ENCODE data around the gene CNOT6L. TPM values are rescaled to one million over a fixed set of nuclear protein-coding genes. Genes with fewer than 3 reads are reported as not detected.

The CNOT6L gene
- total RNA-seq, 2 donors from 2014 or later, result 26.0 to 37.1 TPM

DNA sequence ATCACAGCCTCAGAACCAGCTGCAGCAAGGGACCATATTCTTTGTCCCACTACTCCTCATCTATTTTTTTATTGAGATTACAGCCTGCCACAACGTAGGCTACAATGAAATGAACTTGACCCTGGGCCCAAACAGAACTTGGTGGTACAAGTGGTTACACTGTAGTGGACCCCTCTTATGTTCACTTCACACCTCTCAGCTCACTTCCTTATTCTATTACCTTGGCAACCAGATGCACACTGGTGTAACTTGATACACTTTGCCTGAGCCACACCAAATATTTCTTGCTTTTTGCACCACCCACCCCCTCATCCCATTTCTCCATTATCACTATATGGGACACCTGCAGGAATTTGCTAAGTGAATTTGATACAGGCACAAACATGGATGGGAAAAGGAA, 107.7 kb downstream of the CNOT6L start:
- WGBS, 2 experiments (ENCODE audit: insufficient coverage in 1 of 2, insufficient read length in 1 of 2), result 76% methylated on average over 1 of the region's 1 CpG; no CpG with 5 or more reads in 1 of the 2 experiments
- Mint-ChIP-seq H3K27ac (no peak overlapping the region), H3K36me3 (ENCODE audit: low read depth) (no peaks in the 10 kb centered on the region), H3K4me1 (no peaks in the 10 kb centered on the region), H3K27me3 (ENCODE audit: insufficient read depth) (no peaks in the 10 kb centered on the region), H3K9me3 (no peaks in the 10 kb centered on the region), H3K4me3 (no peak overlapping the region)
- Histone ChIP-seq H3K9ac (ENCODE audit: extremely low read depth, low read length, poor library complexity, severe bottlenecking) (no peak overlapping the region), H3K9me3 (ENCODE audit: control insufficient read depth, low read length) (no peaks in the 10 kb centered on the region), H3K4me3 (ENCODE audit: low read length) (no peak overlapping the region), H3K4me1 (ENCODE audit: control insufficient read depth, insufficient read depth, low read length) (peaks cover 3% of the 10 kb centered on the region), H3K36me3 (ENCODE audit: control insufficient read depth, insufficient read depth, low read length) (no peaks in the 10 kb centered on the region), H3K27me3 (ENCODE audit: control insufficient read depth, insufficient read depth, low read length, poor library complexity, severe bottlenecking) (no peaks in the 10 kb centered on the region), H3K27ac (ENCODE audit: low read depth, low read length) (no peak overlapping the region)
- no peak for DNase-seq
- TF ChIP-seq, protein P1, sequence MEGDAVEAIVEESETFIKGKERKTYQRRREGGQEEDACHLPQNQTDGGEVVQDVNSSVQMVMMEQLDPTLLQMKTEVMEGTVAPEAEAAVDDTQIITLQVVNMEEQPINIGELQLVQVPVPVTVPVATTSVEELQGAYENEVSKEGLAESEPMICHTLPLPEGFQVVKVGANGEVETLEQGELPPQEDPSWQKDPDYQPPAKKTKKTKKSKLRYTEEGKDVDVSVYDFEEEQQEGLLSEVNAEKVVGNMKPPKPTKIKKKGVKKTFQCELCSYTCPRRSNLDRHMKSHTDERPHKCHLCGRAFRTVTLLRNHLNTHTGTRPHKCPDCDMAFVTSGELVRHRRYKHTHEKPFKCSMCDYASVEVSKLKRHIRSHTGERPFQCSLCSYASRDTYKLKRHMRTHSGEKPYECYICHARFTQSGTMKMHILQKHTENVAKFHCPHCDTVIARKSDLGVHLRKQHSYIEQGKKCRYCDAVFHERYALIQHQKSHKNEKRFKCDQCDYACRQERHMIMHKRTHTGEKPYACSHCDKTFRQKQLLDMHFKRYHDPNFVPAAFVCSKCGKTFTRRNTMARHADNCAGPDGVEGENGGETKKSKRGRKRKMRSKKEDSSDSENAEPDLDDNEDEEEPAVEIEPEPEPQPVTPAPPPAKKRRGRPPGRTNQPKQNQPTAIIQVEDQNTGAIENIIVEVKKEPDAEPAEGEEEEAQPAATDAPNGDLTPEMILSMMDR (conservative IDR thresholded peaks at IDR 0.05), result no peak

DNA sequence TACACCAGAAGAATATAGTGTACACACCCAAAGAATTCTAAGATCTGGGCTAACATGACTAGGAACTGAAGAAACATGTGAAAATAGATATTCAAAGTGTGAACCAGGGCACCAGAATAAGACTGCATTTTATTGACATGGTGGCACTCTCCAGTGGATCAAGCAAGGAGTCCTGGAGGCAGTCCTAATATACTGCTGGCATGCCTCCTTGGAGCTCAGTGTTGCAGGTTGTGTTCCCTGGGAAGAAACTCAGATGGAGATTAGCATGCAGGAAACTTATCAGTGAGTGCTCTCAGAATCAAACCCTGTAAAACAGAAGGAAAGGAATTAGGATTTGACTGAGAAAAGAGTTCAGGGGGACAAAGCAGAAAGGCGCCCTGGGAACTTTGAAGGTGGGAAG, 108.5 kb downstream of the CNOT6L start:
- no peaks in the 10 kb centered on the region for H3K9me3 Mint-ChIP-seq
- H3K4me1 Mint-ChIP-seq, result no peaks in the 10 kb centered on the region
- no peaks in the 10 kb centered on the region for H3K27me3 Mint-ChIP-seq (ENCODE audit: insufficient read depth)
- Histone ChIP-seq H3K9ac (ENCODE audit: extremely low read depth, low read length, poor library complexity, severe bottlenecking) (no peak overlapping the region), H3K4me3 (ENCODE audit: low read length) (no peak overlapping the region), H3K9me3 (ENCODE audit: control insufficient read depth, low read length) (no peaks in the 10 kb centered on the region), H3K27ac (ENCODE audit: low read depth, low read length) (no peak overlapping the region), H3K27me3 (ENCODE audit: control insufficient read depth, insufficient read depth, low read length, poor library complexity, severe bottlenecking) (no peaks in the 10 kb centered on the region), H3K36me3 (ENCODE audit: control insufficient read depth, insufficient read depth, low read length) (no peaks in the 10 kb centered on the region), H3K4me1 (ENCODE audit: control insufficient read depth, insufficient read depth, low read length) (peaks cover 3% of the 10 kb centered on the region)
- H3K4me3 Mint-ChIP-seq, result no peak overlapping the region
- WGBS, 2 experiments (ENCODE audit: insufficient coverage in 1 of 2, insufficient read length in 1 of 2), result 89% methylated on average over 1 of the region's 1 CpG; no CpG with 5 or more reads in 1 of the 2 experiments
- H3K36me3 Mint-ChIP-seq (ENCODE audit: low read depth), result no peaks in the 10 kb centered on the region
- DNase-seq, result no peak
- TF ChIP-seq, protein P1 (conservative IDR thresholded peaks at IDR 0.05), result no peak
- H3K27ac Mint-ChIP-seq, result no peak overlapping the region

DNA sequence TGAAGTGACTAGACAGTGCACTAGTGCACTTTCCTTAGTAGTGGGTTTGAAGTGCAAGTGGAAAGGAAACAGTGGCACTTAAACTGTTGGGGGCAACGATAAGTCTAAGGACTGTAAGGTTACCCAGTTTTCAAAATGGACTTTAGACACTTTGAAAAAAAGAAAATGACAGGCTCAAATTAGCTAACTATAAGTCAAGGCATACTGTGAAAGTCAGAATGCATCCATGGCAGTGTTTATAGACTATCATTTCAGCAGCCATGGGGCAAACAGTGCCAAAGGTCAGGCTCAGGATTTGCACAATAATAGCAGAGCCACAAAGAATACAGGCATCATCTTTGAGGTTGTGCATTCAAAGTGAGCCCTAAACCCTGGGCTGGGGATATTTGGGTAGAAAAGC, 109.1 kb downstream of the CNOT6L start:
- Histone ChIP-seq H3K27me3 (ENCODE audit: control insufficient read depth, insufficient read depth, low read length, poor library complexity, severe bottlenecking) (no peaks in the 10 kb centered on the region), H3K9me3 (ENCODE audit: control insufficient read depth, low read length) (no peaks in the 10 kb centered on the region), H3K4me1 (ENCODE audit: control insufficient read depth, insufficient read depth, low read length) (peaks cover 3% of the 10 kb centered on the region), H3K9ac (ENCODE audit: extremely low read depth, low read length, poor library complexity, severe bottlenecking) (no peak overlapping the region), H3K4me3 (ENCODE audit: low read length) (no peak overlapping the region), H3K36me3 (ENCODE audit: control insufficient read depth, insufficient read depth, low read length) (no peaks in the 10 kb centered on the region), H3K27ac (ENCODE audit: low read depth, low read length) (no peak overlapping the region)
- H3K4me1 Mint-ChIP-seq, result no peaks in the 10 kb centered on the region
- no peaks in the 10 kb centered on the region for H3K27me3 Mint-ChIP-seq (ENCODE audit: insufficient read depth)
- H3K36me3 Mint-ChIP-seq (ENCODE audit: low read depth), result no peaks in the 10 kb centered on the region
- no peak for DNase-seq
- H3K27ac Mint-ChIP-seq, result no peak overlapping the region
- 91% methylated on average over 1 of the region's 1 CpG; no CpG with 5 or more reads in 1 of the 2 experiments for WGBS, 2 experiments (ENCODE audit: insufficient coverage in 1 of 2, insufficient read length in 1 of 2)
- H3K9me3 Mint-ChIP-seq, result no peaks in the 10 kb centered on the region
- TF ChIP-seq, protein P1 (conservative IDR thresholded peaks at IDR 0.05), result no peak
- H3K4me3 Mint-ChIP-seq, result no peak overlapping the region
